ENCODE results near the gene BBS4.

The BBS4 gene

GRCh38 chr15:72766780-72767179 lies 80.8 kb downstream of the BBS4 start:
- no peak for DNase-seq

- DNase-seq: peak; percentile 5
Observed at GRCh38 chr15:72770673-72771328, 84.8 kb downstream of the BBS4 start.

DNA sequence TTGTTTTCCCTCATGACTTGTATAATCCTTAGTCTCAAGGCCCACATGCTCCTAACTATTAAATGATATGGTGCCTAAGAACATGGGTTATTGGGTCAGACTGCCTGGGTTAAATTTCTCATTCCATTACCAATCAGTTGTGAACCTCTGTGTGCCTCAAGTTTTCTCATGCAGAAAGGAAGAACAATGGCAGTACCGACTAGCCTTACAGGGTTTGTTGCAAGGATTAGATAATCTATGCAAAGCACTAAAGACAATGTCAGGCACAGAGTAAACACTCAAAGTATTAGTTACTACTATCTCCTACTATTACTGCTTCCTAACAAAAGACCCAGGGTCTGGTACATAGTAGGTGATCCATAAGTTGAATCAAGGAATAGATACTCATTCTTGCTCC lies 85.3 kb downstream of the BBS4 start:
- DNase-seq: no peak

DNA sequence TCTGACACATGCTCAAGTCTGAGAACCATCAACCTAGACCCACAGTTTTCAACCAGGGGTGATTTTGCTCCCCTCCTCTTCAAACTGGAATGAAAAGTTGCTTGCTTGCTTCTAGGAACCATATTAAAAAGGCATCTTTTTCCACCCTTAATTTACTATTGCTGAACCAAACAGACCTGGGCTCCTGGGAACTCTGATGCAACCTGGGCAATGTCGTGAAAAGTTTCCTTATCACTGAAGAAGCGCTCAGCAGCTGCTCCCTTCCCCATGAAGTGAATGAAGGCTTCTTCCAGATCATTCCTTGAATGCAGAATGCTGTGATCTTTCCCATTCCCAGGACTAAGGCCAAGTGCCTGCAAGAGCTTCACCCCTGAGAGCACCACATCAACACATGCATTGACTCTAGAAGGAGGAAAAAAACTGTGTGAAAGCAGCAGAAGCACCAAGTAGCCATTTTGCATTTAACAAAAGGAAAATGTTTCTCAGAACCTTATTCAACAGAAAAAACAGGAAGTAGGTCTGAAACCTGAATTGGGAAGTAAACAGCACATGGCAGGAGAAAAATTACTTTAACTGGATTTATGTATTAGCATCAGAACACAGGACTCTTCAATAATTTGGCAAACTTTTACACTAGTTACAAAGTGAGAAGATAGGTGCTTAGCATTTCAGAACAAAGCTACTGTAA lies 88.8 kb downstream of the BBS4 start:
- no peak for DNase-seq

DNA sequence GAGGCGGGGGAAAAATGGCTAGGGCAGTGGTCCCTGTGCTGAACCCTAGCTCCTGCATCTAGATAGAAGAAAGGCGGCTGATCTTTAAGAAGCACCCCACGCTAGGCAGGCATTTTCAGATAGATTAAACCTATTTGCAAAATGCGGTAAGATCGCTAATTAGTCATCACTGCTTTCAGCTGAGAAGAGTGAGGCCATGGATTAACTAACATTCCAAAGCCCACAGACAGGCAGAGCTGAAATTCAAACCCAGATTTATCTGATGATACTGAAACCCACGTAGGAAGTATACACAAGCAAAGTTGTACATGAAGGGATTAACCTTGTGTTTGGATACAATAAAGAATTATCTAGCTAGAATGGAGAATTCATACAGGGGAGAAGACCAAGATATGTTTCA lies 92.8 kb downstream of the BBS4 start:
- DNase-seq: no peak

GRCh38 chr15:72781631-72782030 lies 95.6 kb downstream of the BBS4 start:
- no peak for DNase-seq

- no peak for DNase-seq
Observed at GRCh38 chr15:72782274-72783003, 96.4 kb downstream of the BBS4 start.

DNA sequence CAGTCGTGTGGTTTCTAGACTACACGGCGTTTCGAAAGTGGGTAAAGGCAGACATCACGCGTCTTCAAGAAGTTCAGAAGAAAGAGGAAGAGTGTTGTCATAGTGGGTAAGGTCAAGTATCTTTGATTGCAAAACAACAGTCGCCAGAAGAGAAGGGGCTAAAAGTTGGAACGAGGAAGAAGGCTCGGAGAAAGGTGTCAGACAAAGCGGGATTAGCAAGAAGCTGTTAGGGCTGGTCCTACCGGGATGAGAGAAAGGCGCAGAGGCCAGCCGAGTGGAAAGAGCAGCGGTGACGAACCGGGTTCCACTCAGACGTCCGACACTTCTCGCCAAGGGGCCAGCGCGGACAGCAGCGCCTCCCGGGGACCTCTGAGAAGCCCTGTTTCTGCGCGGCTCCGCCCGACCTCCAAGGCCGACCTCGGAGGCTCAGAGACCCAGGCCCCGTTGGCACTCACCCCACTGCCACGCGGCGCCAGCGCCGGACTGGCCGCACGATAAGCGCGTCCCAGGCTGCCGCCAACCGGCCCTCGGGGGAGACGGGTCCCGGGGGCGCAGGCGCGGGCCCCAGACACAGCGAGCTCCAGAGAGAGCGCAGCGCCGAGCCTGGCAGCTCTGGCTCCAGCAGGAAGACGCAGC lies 97.1 kb downstream of the BBS4 start:
- peak; percentile 65 for DNase-seq

- peak; percentile 96 for DNase-seq
Observed at GRCh38 chr15:72783640-72784455, 97.8 kb downstream of the BBS4 start, which contains the start of gene ADPGK. TSS of gene ADPGK (minus strand) at chr15:72783758. CDS start at chr15:72783691, 67 bp downstream.

GRCh38 chr15:72784456-72784876 lies 98.5 kb downstream of the BBS4 start:
- no peak for DNase-seq

DNA sequence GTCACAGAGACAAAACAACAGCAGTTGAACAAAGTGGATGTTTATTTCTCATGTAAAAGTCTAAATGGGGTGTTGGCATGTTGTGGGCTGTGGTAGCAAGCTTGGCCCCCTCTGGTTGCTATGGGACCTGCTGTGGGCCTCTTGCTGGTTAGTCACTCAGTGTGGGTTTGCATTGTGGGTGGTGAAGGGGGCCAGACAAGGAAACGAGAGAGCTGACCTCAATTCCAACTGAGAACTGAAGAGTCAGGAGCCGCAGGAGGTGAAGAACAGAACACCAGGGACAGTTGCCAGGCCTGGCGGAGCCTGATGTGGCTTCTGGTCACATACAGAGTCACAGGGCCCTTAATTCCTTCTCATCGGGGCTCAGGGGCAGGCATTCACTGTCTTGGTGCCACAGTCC lies 99.4 kb downstream of the BBS4 start:
- DNase-seq: peak; percentile 82

DNA sequence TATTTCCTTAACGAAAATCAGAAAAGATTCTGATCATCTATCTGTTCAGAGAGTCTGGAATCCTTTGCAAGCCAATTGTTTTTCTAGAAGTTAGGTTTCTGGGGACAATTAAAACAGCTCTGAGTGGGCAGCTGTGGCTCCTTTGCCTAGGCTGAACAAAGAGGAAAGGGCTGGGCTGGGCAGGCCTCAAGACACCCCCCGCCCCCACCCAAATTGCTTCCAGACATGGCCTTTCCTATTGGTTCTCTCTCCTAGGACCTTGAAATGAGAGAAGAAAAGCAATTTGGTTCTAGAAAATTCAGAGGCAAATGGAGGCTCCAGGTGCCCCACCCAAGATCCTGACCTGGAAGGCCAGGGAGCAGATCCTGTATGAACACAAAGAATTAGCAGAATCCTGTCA lies 99.8 kb downstream of the BBS4 start:
- DNase-seq: no peak

GRCh38 chr15:72786242-72786641 lies 100.2 kb downstream of the BBS4 start:
- no peak for DNase-seq

GRCh38 chr15:72786676-72787345 lies 100.8 kb downstream of the BBS4 start:
- DNase-seq: no peak

DNA sequence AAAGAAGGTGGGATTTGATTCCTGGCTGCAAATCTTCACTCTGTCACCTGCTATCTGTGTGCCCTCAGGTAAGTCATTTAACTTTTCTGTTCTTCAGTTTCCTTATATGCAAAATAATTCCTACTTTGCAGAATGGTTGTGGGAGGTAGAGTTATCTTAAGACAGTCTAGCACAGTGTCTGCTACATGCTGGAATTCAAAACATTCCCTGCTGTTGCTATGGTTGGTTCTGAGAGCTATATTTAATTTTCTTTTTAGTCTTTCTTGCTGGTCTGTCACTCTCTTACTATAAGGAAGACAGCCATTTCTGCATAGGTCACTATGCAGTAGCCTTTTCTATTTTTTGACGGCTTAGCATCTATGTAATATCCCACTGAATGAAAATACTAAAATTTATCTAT lies 101.5 kb downstream of the BBS4 start:
- DNase-seq: no peak
